Fibroblast of the conjunctiva (primary cell): ENCODE results near the gene DR1.
"Not testable (repeated sequence)": the region's sequence is repeated elsewhere in the genome, so short reads cannot be mapped to it uniquely, and the experiment has no call there.

Source experiments
- DNase-seq: peaks from one replicate; pipeline ENCODE4 v3.0.0-alpha.2; 2010; ENCODE audit warnings: low read depth

Gene DR1

GRCh38 chr1:93340090-93340489 lies 5.6 kb upstream of the DR1 start:
- no peak for DNase-seq

GRCh38 chr1:93344484-93344883 lies 1.2 kb upstream of the DR1 start:
- no peak for DNase-seq

DNA sequence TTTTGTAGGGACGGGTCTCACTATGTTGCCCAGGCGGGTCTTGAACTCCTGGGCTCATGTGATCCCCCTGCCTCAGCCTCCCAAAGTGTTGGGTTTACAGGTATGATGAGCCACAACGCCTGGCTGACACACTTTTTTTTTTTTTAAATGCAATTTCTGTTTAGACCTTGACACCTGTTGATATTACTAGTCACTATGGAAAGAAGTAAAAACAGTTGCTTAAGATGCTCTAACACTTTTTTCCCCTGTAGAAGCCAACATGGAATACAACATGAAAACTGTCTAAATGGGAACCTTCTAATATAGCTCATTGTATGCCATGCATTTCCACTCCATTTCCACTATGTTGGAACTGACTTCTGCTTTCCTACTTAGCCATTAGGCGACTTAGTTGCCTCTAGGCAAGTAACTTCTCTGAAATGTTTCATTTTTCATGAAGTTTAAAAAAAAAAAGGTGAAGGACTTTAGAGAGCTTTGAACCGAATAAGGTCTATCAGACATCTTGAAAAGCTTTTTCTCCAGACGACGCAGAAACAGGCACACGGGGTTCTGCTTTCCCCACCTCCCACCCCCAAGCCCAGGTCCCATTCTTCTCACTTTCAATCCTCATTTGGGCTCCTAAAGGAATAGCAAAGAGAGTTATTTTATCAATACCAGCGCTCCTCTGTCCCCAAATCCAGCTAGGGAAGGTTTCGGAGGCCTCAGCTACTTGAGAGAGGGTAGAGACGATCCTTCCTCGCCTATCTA lies 648 bp upstream of the DR1 start:
- no peak for DNase-seq

DNA sequence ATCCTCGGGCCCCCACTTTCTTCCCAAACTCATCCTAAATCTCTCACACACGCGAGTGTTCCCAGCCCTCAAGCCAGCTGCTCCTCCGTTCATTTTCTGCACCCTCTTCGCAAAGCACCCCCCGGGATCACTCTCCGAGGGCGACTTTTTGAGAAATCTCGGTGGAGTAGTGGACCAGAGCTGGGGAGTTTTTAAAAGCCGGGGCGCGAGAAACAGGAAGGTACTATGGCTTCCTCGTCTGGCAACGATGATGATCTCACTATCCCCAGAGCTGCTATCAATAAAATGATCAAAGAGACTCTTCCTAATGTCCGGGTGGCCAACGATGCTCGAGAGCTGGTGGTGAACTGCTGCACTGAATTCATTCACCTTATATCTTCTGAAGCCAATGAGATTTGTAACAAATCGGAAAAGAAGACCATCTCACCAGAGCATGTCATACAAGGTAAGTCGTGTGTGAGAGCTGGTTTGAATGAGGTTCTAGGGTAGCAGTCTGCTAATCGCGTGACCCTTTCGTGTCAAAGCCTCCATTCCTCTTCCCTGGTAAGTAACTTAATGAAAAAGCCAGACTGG lies 800 bp downstream of the DR1 start:
- no peak for DNase-seq

DNA sequence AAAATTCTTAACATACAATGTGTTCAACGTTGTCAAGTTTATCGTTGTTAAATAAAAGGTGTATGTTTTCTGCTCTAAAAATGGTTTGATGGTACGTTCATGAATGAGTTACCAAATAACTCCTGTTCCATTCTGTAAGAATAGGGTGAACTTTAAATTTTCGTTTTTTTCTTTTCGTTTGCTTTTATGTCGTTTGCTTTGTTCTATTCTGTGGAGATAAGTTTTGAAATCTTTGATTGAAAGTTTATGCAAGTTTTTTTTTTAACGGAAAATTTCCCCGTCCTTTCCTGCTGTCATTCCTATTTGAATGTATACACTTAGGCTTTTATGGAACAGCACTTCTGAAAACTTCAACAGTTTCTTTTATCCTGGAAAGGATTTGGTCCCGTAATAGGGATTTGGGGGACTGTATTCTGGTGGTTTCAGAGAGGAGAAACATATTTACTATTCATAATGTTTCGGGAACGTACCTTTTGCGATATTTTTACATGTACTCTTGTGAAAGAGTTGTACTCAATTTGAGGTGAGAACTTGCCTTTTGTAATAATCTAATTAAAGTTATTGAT lies 1.7 kb downstream of the DR1 start:
- DNase-seq, result no peak

GRCh38 chr1:93348104-93348728 lies 2.5 kb downstream of the DR1 start:
- DNase-seq, result no peak

DNA sequence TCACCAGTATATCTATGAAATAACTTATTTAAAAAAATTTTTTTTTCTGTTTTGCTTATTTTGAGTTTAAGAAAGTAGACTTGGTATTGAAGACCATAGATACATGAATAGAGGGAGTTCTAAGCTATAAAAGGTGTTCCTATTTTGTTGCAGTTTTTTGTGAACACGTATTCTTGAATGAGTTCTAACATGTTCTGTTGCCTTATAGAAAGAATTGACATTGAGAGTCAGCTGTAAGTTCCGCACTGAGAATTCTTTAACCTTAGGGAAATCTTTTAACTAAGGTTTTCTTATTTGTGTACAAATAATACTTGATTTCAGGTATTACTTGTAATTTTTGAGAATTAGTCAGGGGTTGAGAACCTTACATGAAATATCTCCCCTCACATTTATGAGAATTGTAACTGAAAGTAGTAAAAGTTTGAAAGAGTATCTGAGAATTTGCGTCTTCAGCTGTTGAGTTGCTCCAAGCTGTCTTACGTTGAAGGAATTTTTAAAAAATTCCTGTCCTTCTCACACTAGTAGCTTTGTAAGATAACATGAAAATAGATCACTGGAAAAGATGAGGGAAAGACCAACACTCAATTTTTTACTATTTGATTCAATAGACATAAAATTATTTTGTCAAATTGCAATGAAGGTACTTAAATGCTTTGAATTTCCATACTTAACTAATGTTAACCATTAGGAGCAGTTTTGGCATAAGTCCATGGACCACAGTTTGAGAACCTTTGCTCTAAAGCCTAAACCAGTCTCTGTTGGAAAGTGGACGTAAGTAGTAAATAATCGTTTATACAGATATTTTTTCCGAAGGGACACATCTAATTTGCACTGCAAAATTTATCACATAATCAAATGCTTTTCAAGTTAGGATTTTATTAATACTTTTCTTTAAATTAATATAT lies 3.8 kb downstream of the DR1 start:
- DNase-seq, result no peak

DNA sequence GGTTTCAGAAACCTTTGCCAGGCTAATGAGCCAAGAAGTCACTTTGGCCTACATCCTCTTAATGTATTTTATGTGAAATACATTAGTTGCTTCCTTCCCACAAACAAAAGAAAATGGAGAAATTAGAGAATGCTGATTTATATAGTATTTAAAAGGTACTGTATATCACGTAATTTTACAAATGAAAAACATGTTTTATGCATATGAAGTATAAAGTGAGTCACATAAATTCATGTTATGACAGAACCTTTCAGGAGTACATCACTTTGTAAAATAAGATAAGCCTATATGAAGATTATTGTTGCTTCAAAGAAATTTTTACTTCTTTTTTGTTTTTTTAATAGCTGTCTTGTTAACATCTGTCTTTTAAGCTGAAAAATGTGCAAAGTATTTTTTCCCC lies 4.6 kb downstream of the DR1 start:
- DNase-seq, result no peak

DNA sequence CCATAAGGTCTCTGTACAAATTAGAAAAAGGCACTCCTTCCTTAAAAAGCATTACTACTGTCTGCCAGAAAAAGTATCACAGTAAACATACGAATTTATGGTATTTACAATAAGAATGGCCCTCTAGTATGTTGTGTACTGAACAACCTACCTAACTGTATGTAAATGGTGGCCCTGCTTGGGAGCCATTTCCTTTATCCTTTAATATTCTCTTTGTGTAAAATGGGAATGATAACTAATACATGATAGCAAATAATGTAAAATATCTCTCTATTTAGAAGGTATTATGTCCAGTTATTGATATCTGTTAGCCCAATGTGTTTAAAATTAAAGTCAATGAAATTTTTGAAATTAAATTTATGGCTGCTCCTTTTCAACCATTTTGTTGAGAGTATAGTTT lies 5.2 kb downstream of the DR1 start:
- DNase-seq, result no peak

DNA sequence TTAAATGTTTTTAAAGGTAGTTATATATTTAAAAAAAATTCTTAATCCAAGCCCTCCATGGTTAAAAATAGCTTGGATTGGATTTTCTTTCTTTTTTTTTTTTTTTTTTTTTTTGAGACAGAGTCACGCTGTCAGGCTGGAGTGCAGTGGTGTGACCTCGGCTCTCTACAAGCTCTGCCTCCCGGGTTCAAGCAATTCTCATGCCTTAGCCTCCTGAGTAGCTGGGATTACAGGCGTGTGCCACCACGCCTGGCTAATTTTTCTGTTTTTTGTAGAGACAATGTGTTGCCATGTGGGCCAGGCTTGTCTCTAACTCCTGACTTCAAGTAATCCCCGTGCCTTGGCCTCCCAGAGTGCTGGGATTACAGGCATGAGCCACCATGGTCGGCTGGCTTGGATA lies 5.6 kb downstream of the DR1 start:
- not testable (repeated sequence) for DNase-seq

DNA sequence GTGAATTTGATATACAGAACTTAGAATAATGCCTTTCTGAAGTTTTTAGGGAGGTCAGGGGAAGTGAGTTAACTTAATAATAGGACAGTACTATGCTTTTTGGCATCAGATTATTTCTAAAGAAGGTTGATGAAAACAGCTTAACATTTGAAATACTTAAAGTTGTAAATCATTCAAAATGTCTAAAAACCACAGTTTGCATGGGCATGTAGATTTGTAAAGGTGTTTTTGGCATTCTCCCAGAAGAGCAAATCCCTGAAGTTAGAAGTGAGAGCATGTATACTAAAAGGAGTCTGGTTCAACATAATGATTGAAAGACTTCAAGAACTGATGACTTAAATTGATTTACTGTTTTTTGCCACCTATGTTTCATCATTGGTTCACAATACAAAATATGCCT lies 6.7 kb downstream of the DR1 start:
- DNase-seq, result no peak

- DNase-seq, result no peak
Measured at GRCh38 chr1:93353286-93353685, 7.6 kb downstream of the DR1 start.

- DNase-seq, result no peak
Measured at GRCh38 chr1:93354749-93355148, 9.0 kb downstream of the DR1 start.

DNA sequence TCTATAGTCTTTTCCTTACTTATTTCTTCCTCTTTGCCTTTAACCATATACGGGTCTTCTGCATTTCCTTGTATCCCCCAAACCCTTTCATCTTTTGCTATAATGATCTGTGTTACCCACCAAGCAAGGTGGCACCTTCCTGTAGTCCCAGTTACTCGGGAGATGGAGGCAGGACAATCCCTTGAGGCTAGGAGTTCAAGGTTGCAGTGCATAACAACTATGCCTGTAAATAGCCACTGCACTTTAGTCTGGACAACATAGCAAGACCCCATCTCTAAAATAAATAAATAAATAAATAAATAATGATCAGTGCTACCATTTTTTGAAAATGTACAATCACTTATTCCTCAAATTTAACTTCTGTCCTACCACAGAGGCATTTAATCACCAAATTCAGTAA lies 11.5 kb downstream of the DR1 start:
- no peak for DNase-seq

DNA sequence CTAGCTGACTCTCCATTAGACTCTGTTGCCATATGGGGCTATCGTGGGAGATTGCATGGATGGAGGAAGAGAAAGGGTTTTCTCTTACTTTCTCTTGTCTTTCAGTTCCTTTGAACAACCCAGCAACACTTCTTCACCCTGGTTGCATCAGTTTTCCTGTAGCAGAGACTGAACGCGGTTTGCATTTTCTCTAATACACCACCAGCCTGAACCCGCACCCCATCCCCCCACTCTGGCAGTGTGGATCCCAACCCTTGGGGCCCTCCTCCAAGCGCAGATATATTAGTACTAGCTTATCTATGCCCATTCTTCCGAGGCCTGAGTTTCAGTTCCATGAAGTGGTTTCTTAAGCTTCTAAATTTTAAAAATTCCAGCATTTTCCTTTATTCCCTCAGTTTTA lies 12.6 kb downstream of the DR1 start:
- no peak for DNase-seq

DNA sequence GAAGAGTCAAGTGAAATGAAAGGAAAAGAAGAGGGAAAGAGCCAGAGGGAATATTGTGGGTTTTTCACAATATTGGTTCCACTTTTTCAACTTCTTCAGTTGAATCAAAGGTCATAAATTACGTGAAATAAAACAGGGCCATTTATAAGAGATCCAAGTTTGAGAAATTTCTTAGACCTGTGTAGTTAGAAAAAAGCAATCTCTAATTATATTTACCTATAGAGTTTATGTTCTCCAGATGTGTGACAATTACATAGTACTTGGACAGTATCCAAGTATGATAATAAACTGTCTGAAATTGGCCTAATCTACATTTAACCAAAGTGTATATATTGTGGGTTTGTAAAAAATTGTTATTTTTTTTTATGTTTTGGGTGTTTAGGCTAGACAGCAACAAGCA lies 14.4 kb downstream of the DR1 start:
- DNase-seq, result no peak

- DNase-seq, result no peak
Measured at GRCh38 chr1:93362237-93362636, 16.5 kb downstream of the DR1 start.

- no peak for DNase-seq
Measured at GRCh38 chr1:93365813-93366212, 20.1 kb downstream of the DR1 start.

DNA sequence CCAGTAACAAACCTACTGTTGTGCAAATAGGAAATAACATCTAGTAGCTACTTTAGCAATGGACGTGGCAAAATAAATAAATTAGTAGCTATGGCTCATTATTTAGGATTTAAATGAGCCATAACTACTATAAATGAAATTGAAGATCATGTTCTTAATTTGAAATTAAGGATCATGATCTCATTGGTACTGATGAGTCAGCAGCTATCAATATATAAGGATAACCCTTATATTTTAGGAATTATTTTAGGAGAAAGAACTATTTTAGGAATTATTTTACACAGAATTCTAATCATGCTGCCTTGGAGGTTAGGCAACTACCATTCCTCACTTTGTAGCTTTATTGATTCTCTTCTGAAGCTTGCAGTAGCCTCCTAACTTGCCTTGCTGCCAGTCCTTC lies 24.0 kb downstream of the DR1 start:
- DNase-seq, result no peak

- no peak for DNase-seq
Measured at GRCh38 chr1:93374334-93375106, 28.8 kb downstream of the DR1 start.

GRCh38 chr1:93384656-93385055 lies 38.9 kb downstream of the DR1 start:
- DNase-seq, result no peak

- DNase-seq, result not testable (repeated sequence)
Measured at GRCh38 chr1:93386268-93386667, 40.6 kb downstream of the DR1 start.
